ENCODE measurements around the gene TRIM15.
"Not testable (repeated sequence)": the region's sequence is repeated elsewhere in the genome, so short reads cannot be mapped to it uniquely, and the experiment has no call there.

The TRIM15 gene

DNA sequence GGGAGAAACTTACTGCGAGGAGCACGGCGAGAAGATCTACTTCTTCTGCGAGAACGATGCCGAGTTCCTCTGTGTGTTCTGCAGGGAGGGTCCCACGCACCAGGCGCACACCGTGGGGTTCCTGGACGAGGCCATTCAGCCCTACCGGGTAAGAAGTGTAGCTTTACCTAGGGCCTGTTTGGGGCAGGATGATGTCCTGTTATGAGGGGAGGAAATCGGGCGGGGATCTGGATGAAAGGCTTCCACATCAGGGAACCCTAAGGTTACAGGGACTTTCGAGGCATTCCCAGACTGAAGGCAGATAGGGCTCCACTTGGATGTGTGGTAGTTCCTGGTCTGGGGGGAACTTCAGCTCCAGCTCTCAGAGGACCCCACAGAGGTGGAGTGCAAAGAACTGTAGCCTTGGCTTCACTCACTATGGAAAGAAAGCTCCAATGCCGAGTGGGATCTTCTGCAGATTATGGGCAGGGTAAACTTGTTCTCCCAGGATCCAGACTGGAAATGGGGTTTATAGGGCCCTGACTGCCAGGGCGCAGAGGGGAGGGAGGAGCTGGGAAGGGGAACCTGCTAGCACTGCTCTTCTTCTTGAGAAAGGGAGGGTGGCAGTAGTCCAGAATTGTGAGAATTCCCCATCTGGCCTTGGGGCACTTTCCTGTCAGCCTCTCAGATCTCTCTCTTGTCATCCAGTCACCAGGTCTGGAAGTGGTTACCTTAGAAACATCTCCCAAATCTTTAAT lies 740 bp downstream of the TRIM15 start:
- DNase-seq, result no peak

DNA sequence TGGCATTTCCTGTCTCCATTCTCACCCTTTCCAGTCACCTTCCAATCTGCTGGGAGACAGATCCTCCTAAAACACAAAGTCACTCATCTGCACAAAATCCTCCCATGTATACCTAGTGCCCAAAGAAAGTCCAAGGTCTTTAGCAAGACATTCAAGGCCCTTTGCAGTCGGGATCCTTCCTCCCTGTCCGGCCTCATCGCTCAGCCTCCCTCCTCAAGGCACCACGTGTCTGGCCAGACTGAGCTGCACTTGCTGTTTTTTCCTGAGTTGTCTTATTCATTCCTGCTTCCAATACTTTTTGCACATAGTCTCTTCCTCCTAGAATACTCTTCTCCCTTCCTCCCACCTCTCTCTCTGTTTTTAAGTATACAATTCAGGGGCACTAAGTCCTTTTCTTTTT lies 1.4 kb downstream of the TRIM15 start:
- no peak for DNase-seq

DNA sequence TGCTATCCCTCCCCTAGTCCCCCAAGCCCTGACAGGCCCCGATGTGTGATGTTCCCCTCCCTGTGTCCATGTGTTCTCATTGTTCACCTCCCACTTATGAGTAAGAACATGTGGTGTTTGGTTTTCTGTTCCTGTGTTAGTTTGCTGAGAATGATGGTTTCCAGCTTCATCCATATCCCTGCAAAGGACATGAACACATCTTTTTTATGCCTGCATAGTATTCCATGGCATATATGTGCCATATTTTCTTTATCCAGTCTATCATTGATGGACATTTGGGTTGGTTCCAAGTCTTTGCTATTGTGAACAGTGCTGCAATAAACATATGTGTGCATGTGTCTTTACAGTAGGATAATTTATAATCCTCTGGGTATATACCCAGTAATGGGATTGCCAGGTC lies 1.9 kb downstream of the TRIM15 start:
- not testable (repeated sequence) for DNase-seq

DNA sequence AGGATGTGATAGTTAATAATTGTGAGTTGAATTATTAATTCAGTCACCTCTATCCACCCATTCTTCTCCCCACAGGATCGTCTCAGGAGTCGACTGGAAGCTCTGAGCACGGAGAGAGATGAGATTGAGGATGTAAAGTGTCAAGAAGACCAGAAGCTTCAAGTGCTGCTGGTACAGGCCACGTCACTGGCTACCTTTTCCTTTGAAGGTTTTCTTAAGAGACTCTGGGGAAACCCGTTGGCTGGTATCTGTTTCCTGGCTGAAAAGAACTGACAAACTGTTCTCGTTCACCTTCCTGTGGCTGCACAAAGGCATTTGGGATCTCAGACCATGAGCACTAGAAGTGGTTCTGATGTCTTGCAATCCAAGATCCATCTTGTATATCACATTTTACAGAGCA lies 3.8 kb downstream of the TRIM15 start:
- DNase-seq, result no peak

DNA sequence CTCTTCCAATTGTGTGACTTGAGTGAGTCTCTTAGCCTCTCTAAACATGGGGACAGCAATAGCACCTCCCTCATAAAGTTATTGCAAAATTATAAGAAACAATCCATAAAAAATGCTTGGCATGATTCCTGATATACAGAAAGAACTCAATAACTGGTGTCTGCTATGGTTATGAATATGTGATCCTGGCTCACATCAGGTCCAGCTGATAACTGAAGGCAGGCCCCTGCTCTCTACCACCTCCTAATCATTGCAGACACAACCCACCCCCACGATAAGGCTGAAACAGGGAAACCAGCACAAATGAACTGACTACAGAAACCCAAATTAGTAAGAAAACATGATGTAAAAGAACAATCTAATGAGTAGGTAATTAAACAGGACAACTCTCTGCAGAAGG lies 5.4 kb downstream of the TRIM15 start:
- no peak for DNase-seq

DNA sequence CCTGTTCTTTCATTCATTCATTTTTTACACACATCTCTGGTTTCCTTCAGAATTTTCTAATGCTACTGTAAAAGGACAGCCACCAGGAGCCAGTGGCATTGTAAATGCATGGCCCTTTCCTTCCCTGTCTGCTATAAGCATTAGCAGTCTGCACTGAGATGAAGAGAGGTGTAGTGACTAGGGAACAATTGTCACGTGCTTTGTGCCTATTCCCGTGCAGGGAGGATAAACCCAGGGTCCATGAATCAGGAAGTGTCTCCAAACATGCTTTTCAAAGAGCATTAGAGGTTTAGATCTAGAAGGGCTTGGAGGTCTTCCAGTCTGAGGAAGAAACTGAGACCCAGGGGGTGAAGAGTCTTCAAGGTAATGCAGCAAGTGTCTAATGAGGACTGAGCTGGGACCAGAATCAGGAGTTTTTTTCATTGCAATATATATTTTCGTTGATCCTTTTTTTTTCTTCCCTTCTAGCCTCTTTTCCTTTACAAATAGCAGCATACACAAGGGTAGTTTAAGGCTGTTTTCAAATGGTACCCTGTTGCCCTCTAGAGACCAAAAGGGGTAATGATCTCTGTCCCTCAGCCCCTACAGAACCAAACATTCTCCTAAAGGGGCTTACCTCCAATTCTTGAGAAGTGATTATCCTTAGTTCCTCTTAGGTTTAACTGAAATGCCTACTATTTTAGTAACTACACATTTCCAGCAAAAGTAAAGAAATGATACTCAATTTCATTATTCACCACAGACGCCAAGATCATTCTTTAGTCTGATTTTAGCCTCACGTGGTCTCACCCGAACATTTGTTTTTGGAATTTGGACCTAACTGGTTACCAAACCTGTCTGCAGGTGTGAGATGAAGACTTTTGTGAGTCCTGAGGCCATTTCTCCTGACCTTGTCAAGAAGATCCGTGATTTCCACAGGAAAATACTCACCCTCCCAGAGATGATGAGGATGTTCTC lies 6.6 kb downstream of the TRIM15 start:
- DNase-seq, result no peak

DNA sequence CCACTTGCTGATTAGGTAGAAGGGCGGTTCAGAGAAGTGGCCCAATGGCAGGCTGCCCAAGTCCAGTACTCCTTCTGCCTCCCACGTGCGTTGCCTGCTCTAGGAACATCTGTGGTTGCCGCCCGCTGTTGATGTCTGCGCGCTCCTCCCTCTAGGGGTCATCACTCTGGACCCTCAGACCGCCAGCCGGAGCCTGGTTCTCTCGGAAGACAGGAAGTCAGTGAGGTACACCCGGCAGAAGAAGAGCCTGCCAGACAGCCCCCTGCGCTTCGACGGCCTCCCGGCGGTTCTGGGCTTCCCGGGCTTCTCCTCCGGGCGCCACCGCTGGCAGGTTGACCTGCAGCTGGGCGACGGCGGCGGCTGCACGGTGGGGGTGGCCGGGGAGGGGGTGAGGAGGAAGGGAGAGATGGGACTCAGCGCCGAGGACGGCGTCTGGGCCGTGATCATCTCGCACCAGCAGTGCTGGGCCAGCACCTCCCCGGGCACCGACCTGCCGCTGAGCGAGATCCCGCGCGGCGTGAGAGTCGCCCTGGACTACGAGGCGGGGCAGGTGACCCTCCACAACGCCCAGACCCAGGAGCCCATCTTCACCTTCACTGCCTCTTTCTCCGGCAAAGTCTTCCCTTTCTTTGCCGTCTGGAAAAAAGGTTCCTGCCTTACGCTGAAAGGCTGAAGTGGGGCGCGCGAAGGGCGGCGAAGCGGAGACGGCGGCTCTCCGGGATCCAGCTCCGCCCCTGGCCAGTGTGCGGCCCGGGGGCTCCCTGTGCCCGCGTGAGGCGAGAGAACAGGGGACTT lies 8.5 kb downstream of the TRIM15 start:
- DNase-seq, result no peak

DNA sequence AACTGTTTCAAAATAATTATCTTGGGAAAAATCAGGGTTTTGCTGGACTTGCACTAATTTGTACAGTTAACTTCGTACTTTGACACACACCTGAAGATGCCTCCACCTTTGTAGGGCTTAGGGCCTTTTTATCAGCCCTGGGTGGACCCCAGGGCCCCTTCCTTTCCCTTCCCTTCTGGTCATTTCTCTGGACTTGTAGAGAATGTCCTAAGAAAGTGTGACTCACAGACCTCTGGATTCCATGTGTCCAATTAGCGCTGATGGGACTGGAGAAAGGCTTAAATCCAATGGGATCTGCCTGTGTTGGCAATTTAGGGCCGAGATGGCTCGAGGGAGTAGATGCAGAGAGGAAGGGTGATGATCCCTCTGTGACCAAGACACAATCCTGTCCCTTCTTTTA lies 9.3 kb downstream of the TRIM15 start:
- DNase-seq, result no peak

DNA sequence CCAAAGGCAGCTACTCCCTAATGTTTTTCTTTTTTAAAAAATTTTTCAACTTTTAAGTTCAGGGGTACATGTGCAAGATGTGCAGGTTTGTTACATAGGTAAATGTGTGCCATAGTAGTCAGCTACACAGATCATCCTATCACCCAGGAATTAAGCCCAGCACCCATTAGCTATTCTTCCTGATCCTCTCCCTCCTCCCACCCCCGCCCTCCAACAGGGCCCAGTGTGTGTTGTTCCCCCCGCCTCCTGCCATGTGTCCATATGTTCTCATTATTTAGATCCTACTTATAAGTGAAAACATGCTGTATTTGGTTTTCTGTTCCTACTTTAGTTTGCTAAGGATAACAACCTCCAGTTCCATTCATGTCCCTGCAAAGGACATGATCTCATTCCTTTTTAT lies 12.4 kb downstream of the TRIM15 start:
- no peak for DNase-seq

DNA sequence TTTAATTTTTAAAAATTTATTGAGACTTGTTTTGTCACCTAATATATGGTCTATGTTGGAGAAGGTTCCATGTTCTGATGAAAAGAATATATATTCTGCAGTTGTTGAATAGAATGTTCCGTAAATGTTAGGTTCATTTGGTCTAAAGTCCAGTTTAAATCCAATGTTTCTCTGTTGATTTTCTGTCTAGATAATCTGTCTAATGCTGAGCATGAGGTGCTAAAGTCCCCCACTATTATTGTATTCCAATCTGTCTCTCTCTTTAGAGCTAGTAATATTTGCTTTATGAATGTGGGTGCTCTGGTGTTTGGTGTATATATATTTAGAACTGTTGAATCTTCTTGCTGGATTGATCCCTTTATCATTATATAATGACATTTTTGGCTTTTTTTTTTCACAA lies 15.5 kb downstream of the TRIM15 start:
- DNase-seq, result no peak

DNA sequence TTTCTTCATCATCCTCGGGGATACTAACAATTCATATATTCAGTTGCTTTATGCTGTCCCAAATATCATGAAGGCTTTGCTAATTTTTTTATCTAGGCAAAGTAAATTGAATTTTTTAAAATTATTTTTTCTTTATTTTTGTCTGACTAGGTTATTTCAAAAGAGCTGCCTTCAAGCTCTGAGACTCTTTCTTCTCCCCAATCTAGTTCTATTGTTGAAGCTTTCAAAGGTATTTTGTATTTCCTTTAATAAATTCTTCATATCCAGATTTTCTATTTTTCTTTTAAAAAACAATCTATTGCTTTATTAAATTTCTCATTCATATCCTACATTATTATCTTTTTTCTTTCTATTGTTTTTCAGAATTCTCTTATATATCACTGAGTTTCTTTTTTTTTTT lies 16.8 kb downstream of the TRIM15 start:
- no peak for DNase-seq

DNA sequence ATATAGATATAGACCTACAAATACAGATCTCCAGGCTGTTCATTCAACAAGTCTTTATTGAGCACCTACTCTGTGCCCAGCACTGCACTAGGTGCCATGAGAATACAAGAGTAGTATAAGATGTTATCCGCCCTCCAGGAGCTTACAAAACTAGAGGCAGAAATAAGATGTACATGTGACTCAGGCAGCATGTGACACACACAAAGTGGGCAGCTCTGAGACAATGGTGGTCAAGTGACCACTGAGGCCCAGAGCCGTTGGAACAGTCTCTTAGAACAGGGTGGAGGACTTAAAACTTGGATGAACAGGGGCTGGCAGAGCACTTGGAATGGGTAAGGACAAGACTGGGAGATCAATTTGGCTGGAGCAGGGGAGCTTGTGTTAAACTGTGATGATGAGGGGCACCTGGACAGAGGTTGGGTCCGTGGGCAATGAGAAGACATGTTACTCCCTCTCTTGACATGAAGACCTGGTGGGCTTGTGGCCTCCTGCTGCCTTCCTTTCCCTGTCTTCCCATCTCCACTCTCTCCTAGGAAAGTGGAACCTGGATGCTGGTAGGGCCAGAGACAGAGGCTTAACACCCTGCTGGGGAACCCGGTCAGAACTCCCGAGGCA lies 21.2 kb downstream of the TRIM15 start:
- no peak for DNase-seq

DNA sequence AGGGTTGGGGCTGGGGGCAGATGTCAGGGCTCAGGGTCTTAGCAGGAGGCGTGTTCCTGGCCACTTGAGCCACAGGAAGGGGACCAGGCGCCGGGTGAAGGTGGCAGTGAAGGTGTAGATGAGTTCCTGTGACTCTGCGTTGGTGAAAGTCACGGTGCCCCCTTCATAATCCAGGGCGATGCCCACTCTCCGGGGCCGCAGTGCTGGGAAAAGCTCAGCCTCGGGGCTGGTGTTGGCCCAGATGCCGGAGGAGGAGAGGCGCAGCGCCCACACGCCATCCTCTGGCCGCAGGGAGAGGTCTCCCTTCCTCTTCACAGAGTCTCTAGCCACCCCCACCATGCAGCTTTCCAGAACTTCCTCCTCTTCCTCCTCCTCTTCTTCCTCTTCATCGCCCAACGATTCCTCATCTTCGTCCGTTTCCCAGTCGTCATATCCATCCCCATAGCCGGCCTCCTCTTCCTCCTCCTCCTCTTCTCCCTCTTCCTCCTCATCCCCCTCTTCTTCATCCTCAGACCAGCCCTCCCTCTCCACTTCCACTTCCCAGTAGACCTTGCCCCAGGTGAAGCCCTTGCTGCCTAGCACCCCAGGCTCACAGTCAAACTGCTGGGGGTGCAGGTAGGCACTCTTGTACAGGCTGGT lies 22.6 kb downstream of the TRIM15 start:
- DNase-seq, result no peak

DNA sequence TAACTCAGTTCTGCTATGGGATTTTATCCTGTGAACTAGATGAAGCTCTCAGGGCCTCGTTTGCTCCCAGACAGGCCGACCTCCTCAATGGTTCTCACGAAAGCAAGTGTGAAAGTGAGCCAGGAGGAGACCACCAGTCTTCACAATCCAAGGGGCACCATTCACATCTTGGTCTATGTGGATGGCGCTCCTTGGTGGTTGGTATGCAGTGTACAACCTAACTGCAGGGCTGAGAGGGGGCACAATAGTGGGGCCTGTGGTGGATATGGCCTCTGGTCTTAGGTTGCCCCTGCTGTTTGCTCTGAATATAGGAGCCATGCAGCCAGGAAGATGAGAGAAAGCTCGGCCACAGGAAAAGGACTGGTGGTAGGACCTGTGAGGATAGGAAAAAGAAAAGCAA lies 25.2 kb downstream of the TRIM15 start:
- DNase-seq, result no peak

DNA sequence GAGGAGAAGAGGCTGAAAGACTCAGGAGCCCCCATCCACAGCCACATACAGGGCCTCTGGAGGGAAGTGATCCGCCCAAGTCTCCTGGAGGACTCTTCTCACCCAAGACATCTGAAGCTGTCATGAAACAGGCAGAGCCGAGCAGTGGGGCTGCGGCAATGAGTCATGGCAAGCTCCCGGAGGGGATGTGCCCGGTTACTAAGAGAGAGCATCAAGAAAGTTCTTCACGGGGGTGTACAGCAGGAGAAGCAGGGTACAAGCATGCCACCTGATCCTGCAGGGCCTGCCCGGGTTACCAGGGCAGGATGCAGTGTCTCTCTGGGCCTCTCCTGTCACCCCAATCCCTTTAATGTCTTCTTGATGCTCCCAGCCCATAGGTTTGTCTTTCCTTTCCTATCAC lies 28.7 kb downstream of the TRIM15 start:
- no peak for DNase-seq

DNA sequence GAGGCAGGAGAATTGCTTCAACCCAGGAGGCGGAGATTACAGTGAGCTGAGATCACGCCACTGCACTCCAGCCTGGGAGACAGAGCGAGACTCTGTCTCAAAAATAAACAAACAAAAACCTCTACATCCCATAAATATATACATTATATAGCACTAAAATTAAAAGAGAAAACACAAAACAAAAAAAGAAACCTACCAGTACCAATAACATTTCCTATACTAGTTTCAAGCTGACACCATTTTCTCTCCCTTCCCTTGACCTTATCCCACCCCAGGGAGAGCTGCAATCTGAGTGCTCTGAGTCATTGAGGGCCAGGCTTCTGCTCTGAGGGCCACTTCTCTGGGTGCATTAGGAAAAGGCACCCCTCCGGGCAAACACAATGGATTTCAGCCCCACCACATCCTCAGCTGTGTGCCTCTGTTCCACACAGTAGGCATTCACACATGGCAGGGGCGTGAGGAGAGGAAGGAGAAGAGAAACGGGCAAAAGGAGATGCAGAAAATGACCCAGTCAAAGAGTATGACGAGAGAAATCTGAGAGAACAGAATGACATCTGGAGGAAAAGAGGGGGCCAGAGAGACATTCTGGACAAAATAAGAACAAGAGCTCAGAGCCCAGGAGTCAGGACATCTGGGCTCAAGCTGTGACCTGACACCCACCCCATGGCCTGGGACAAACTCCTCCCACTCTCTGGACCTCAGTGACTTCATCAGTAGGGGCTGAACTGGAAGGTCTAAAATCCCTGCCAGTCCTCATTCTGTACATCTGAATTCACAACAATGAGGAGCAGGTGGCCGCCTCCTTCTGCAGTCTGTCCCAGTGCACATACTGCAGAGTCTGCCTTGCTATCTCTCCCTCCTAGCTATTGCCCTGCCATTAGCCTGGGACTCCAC lies 31.7 kb downstream of the TRIM15 start:
- no peak for DNase-seq

DNA sequence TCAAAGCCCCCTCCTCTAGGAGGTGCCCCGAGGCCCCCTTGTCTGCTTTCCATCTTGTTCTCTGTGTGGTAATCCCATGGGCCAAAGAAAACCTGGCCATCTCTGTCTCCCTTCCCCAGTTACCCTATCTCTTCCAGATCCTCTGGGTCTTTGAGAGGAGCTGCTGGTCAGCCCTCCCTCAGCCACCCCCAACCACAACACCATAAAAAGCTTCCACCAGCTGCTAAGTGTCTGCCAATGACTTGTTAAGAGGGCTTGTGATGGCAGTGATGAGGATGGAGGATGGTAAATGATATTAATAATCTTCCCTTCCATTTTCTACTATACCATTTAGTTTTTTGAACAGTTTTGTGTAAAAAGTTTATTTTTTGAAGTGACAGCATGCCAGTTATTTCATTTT lies 32.6 kb downstream of the TRIM15 start:
- no peak for DNase-seq

DNA sequence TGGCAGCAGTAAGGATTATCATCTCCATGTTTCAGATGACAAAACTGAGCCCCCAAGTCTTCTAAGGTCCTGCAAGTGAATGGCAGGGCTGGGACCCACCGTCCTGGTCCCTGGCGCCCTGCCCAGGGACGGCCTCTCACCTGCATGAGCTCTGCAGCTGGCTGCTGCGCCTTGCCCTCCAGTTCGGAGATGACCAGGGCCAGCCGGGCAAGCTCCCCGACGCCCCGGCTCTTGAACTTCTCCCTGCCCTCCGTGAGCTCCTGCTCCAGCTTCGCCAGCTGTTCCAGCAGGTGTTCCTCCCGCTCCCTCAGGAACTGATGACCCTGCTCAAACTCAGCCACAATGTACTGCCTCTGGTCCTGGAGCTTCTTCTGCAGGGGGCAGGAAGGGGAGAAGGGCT lies 33.0 kb downstream of the TRIM15 start:
- DNase-seq, result no peak

DNA sequence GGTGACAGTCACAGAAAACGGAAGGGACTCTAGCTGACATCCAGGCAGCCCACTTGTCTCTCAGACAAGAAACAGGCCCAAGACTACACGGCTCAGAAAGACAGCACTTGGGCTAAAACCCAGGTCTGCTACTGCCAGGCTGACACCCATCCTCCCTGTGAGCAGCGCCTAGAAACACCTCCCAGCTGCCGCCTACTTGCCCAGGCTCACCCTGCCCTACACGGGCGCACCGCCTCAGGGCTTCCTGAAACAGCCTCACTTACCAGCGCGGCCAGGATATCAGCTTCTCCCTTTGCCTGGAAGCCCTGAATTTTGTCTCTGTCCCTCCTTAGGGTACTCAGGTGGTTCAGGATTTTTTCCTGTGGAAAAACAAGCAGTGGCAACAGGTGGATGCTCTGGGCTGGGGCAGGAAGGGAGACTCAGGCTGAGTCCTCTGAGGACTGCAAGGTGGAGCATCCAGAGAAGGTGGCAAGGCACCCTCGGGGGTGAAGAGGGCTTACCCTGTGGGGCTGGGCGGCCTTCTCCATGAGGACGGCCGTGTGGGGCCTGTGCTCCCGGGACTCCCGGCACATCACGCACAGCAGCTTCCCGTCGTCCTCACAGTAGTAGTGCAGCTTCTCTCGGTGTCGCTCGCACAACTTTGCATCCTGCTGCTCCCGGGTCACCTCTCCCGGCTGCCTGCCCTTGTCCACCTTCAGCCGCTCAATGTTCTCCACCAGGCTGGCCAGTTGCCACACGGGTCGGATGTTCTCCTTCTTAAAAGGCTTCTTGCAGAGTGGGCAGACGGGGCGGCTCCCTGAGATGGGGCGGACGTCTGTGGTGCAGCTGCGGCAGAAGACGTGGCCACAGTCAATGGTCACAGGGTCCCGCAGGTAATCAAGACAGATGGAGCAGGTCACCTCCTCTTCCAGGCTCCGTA lies 35.1 kb downstream of the TRIM15 start:
- DNase-seq, result no peak

Measured in right hindlimb (tissue), 1 donor.